ENCODE data around the gene ECI1. TPM values are rescaled to one million over a fixed set of nuclear protein-coding genes. Genes with fewer than 3 reads are reported as not detected.

ECI1 gene
- total and polyA plus RNA-seq, 2 of the 13 experiments (the other 11 are each of a cell fraction or from before 2014, with no cell fraction given): 82.0 to 102 TPM

GRCh38 chr16:2251296-2252111 lies at the start of gene ECI1 (continued):
- TF ChIP-seq TFE3 (CRISPR knock-in tag; IDR thresholded peaks at IDR 0.05): no peak
- TF ChIP-seq SMAD3 (CRISPR knock-in tag; IDR thresholded peaks at IDR 0.05): no peak; the same call in 1 of the 2 replicates
- TF ChIP-seq RORA (CRISPR knock-in tag; IDR thresholded peaks at IDR 0.05): no peak
- peak; percentile 72; the same call in 1 of the 2 replicates for TF ChIP-seq TSC22D2 (CRISPR knock-in tag; IDR thresholded peaks at IDR 0.05; ENCODE audit: borderline replicate concordance)
- peak; percentile 9; the same call in 1 of the 2 replicates for TF ChIP-seq NAIF1 (CRISPR knock-in tag; IDR thresholded peaks at IDR 0.05; ENCODE audit: borderline replicate concordance)
- no peak for TF ChIP-seq CBX1 (IDR thresholded peaks at IDR 0.05; ENCODE audit: low read depth)
- TF ChIP-seq THAP11 (CRISPR knock-in tag; IDR thresholded peaks at IDR 0.05): peak; percentile 85
- peak; percentile 30; the same call in 1 of the 2 replicates for TF ChIP-seq SMYD3 (CRISPR knock-in tag; IDR thresholded peaks at IDR 0.05)
- peak; percentile 84 for TF ChIP-seq BCL3 (CRISPR knock-in tag; IDR thresholded peaks at IDR 0.05)
- TF ChIP-seq RXRA (CRISPR knock-in tag; IDR thresholded peaks at IDR 0.05): peak; percentile 86
- TF ChIP-seq ZNF335 (CRISPR knock-in tag; IDR thresholded peaks at IDR 0.05): no peak; the same call in 1 of the 2 replicates
- no peak for TF ChIP-seq ZNF17 (CRISPR knock-in tag; IDR thresholded peaks at IDR 0.05)
- 0 out of 2 replicates have a peak, but pooled peaks have one; percentile 26 for TF ChIP-seq CSRNP2 (CRISPR knock-in tag; conservative IDR thresholded peaks at IDR 0.05; ENCODE audit: low read depth)
- TF ChIP-seq SRY (CRISPR knock-in tag; IDR thresholded peaks at IDR 0.05): peak; percentile 56; the same call in 1 of the 2 replicates
- peak; percentile 89; the same call in 1 of the 2 replicates for TF ChIP-seq ZNF556 (CRISPR knock-in tag; IDR thresholded peaks at IDR 0.05; ENCODE audit: borderline replicate concordance)
- TF ChIP-seq KLF6 (CRISPR knock-in tag; IDR thresholded peaks at IDR 0.05): no peak
- TF ChIP-seq ZFP36L2 (CRISPR knock-in tag; IDR thresholded peaks at IDR 0.05): no peak
- TF ChIP-seq NRL (CRISPR knock-in tag; IDR thresholded peaks at IDR 0.05; ENCODE audit: borderline replicate concordance): peak; percentile 89
- TF ChIP-seq ZNF230 (CRISPR knock-in tag; IDR thresholded peaks at IDR 0.05): no peak; the same call in 1 of the 2 replicates
- no peak for TF ChIP-seq ZNF800 (CRISPR knock-in tag; IDR thresholded peaks at IDR 0.05)
- TF ChIP-seq ZNF709 (CRISPR knock-in tag; IDR thresholded peaks at IDR 0.05): peak; percentile 67; the same call in 1 of the 2 replicates
- no peak for TF ChIP-seq SETDB1 (CRISPR knock-in tag; IDR thresholded peaks at IDR 0.05; ENCODE audit: borderline replicate concordance)
- peak; percentile 46; the same call in 1 of the 2 replicates for TF ChIP-seq NCOA1 (CRISPR knock-in tag; IDR thresholded peaks at IDR 0.05)

All from HepG2 (cell line).